HFF-Myc (cell line): ENCODE measurements around the gene RNF130.

ENCODE experiments used
- DNase-seq: peaks from one replicate; pipeline ENCODE4 v3.0.0-alpha.2; 2011; ENCODE audit warnings: low read depth; ENCODE audit errors: extremely low read depth
- H3K4me3 ChIP-seq: replicated peaks from 2 replicates; pipeline ENCODE4 v1.5.1; 2011; ENCODE audit warnings: low read depth, mild to moderate bottlenecking, control low read depth, low read length
- TF ChIP-seq, protein P1 (sequence below): IDR thresholded peaks from 2 replicates; pipeline ENCODE4 v1.5.1; 2012; ENCODE audit warnings: mild to moderate bottlenecking, low read depth, low read length, control low read depth; ENCODE audit errors: missing control alignments

The RNF130 gene

DNA sequence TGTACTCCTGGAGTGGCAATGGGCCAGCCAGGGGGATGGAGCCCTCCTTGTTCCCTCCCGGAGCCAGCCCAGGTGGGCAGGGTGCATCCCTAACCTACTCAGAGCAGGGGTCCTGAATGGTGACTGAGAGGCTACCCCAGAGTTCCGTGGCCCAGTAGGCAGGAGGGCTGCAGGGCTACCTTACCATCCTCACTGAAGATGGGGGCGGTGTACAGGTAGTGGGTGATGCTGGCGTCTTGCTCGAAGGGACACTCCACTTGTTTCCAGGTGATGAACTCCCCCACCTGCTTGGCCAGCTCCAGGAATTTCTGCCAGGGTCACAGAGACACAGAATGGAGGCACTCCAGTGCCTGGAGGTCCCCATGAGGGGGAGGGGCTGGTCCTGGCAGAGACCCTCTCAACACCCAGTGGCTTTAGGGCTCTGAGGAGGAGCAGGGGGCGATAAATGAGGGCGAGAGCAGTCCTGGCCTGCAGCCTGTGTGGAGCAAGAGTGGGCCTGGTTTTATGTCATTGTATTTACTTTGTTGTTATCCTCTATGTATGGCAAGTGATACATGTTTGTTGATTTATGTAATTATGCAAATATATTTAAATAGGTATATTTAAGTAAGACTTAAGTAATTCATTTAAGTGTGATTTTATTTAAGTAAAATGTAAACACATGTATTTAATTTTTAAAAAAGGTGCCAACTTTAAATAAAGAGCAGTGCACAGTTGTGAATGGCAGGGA, 39.9 kb upstream of the RNF130 start:
- H3K4me3 ChIP-seq, result no peak overlapping the region
- DNase-seq, result no peak
- TF ChIP-seq, protein P1, sequence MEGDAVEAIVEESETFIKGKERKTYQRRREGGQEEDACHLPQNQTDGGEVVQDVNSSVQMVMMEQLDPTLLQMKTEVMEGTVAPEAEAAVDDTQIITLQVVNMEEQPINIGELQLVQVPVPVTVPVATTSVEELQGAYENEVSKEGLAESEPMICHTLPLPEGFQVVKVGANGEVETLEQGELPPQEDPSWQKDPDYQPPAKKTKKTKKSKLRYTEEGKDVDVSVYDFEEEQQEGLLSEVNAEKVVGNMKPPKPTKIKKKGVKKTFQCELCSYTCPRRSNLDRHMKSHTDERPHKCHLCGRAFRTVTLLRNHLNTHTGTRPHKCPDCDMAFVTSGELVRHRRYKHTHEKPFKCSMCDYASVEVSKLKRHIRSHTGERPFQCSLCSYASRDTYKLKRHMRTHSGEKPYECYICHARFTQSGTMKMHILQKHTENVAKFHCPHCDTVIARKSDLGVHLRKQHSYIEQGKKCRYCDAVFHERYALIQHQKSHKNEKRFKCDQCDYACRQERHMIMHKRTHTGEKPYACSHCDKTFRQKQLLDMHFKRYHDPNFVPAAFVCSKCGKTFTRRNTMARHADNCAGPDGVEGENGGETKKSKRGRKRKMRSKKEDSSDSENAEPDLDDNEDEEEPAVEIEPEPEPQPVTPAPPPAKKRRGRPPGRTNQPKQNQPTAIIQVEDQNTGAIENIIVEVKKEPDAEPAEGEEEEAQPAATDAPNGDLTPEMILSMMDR, result no peak

DNA sequence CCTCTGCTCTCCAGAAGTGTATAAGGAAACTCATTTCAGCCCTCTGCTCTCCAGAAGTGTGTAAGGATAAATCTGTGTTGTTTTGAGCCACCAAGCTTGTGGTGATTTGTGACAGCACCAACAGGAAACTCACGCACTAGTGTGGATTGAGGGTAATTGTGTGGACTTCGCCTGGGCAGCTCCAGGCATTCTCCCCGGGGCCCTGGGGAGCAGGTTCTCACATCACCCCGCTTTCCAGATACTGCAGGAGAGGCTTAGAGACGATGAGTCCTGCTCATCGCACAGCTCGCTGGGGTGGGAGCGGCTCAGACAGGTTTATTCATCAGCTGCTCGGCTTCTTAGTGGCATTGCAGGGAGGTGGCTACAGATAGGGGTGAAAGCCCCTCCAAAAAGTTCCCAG, 38.4 kb upstream of the RNF130 start:
- DNase-seq, result no peak
- TF ChIP-seq, protein P1, result no peak

DNA sequence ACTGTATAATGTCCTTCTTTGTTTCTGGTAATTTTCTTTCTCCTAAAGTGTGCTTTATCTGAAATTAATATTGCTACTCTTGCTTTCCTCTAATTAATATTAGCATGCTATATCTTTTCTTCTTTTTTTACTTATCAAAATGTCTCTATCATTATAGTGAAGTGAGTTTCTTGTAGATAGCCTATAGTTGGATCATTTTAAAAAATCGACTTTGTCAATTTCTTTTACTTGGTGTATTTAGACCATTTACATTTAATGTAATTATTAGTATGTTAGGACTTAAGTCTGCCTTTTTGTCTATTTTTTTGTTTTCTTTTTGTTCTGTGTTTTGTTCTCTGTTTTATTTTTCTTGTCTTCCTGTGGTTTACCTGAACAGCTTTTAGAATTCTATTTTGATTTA, 35.4 kb upstream of the RNF130 start:
- DNase-seq, result no peak
- H3K4me3 ChIP-seq, result no peak overlapping the region
- TF ChIP-seq, protein P1, result no peak

More for the DNA sequence above, 38.4 kb upstream of the RNF130 start:
- no peak overlapping the region for H3K4me3 ChIP-seq

DNA sequence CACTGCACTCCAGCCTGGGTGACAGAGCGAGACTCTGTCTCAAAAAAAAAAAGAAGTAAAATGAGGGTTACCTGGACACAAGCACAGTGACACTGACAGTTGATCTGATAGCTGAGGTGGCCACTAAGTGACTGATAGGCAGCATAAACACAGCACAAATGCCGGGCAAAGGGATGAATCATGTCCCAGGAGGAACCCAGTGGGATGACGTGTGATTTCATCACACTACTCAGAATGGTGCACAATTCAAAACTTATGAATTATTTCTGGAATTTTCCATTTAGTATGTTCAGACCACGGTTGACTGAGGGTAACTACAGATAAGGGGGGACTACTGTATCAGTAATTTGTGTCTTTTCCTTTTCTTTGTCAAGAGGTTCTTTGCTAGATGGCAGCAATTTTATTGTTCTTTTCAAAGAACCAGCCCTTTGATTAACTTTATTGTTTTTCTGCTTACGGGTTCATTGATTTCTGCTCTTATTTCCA, 34.3 kb upstream of the RNF130 start:
- TF ChIP-seq, protein P1, result no peak
- H3K4me3 ChIP-seq, result no peak overlapping the region
- no peak for DNase-seq

DNA sequence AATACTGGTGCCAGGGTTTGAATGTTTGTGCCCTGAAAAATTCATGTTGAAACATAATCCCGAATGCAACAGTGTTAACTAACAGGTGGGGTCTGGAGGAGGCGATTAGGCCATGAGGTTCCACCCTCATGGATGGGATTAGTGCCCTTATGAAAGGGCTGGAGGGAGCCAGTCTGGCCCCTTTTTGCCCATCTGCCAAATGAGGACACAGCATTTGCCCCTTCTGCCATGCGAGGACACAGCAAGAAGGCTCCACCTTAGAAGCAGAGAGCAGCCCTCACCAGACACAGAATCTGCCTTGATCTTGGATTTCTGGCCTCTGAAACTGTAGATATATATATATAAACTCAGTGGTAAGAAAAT, 32.6 kb upstream of the RNF130 start:
- TF ChIP-seq, protein P1, result no peak
- H3K4me3 ChIP-seq, result no peak overlapping the region
- DNase-seq, result no peak

DNA sequence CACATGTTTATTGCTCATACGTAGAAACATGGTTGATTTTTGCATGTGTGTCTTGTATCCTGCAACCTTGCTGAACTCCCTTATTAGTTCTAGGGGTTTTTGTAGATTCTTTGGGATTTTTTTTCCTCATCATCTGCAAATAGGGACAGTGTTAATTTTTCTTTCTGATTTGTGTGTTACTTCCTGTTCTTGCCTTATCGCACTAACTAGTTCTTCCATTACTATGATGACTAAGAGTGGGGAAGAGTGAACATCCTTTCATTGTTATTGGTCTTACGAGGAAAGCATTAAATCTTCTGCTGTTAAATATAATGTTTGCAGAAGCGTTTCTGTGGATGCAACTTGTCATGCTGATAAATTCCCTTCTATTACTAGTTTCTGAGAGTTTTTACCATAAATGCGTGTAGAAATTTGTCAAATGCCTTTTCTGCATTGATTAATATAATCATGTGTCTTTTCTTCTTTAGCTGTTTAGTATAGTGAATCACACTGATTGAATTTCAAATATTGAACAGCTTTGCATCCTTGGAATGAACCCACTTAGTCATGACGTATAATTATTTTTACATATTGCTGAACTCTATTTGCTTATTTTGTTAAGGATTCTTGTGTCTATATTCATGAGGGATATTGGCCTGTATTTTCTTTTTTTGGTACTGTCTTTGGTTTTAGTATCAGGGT, 32.1 kb upstream of the RNF130 start:
- TF ChIP-seq, protein P1, result no peak
- no peak for DNase-seq
- H3K4me3 ChIP-seq, result no peak overlapping the region

DNA sequence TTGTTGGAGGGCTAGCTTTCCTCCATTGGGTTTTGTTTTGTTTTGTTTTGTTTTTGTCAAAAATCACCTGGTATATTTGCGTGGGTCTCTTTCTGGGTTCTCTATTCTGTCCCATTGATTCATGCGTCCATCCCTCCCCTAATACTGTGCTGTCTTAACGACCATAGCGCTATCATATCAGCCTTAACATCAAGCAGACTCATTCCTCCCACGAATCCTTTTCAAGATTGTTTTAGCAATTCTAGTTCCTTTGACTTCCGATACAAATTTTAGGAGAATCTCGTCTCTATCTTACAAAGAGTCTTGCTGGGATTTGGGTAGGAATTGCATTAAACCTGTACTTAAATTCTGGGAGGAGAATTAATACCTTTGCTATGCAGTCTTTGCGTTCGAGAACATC, 31.1 kb upstream of the RNF130 start:
- no peak overlapping the region for H3K4me3 ChIP-seq
- DNase-seq, result no peak
- TF ChIP-seq, protein P1, result no peak
